Measurements from ENCODE around the gene TMEM134.

TMEM134 gene

GRCh38 chr11:67502328-67502979, 33.4 kb upstream of the TMEM134 start:
- TF ChIP-seq TAF1 (IDR thresholded peaks at IDR 0.05; ENCODE audit: borderline replicate concordance, insufficient read depth, low read length) (no peak), REST (IDR thresholded peaks at IDR 0.05; ENCODE audit: insufficient read depth in 1 of 2, low read depth in 2 of 2, low read length in 2 of 2) (no peak), FOXP2 (optimal IDR thresholded peaks at IDR 0.05; ENCODE audit: borderline replicate concordance, extremely low read depth, extremely low read length, insufficient read depth) (no peak), SIN3A (IDR thresholded peaks at IDR 0.05; ENCODE audit: borderline replicate concordance, insufficient read depth, low read length) (no peak), POLR2AphosphoS5 (IDR thresholded peaks at IDR 0.05; ENCODE audit: low read depth, low read length) (no peak)

DNA sequence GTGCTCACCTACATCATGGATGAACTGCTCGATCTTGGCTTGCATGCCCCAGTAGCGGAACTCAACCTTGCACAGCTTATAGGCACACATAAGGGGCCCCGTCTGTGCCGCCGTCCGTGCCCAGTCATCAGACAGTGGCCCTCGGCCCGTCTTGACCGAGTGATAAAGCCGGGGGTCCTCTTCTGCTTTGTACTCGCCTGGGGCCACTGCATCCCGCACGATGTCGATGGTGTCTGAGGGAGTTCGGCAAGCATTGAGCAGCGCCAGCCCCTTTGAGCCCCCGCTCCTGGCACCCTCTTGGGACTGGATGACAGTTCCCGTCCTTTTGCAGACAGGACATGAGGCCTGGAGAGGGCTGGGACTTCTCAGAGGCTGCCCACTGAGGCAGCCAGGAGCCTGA, 32.8 kb upstream of the TMEM134 start:
- TF ChIP-seq TAF1 (IDR thresholded peaks at IDR 0.05; ENCODE audit: borderline replicate concordance, insufficient read depth, low read length) (no peak), SIN3A (IDR thresholded peaks at IDR 0.05; ENCODE audit: borderline replicate concordance, insufficient read depth, low read length) (no peak), REST (IDR thresholded peaks at IDR 0.05; ENCODE audit: insufficient read depth in 1 of 2, low read depth in 2 of 2, low read length in 2 of 2) (no peak), FOXP2 (optimal IDR thresholded peaks at IDR 0.05; ENCODE audit: borderline replicate concordance, extremely low read depth, extremely low read length, insufficient read depth) (no peak), POLR2AphosphoS5 (IDR thresholded peaks at IDR 0.05; ENCODE audit: low read depth, low read length) (no peak)

DNA sequence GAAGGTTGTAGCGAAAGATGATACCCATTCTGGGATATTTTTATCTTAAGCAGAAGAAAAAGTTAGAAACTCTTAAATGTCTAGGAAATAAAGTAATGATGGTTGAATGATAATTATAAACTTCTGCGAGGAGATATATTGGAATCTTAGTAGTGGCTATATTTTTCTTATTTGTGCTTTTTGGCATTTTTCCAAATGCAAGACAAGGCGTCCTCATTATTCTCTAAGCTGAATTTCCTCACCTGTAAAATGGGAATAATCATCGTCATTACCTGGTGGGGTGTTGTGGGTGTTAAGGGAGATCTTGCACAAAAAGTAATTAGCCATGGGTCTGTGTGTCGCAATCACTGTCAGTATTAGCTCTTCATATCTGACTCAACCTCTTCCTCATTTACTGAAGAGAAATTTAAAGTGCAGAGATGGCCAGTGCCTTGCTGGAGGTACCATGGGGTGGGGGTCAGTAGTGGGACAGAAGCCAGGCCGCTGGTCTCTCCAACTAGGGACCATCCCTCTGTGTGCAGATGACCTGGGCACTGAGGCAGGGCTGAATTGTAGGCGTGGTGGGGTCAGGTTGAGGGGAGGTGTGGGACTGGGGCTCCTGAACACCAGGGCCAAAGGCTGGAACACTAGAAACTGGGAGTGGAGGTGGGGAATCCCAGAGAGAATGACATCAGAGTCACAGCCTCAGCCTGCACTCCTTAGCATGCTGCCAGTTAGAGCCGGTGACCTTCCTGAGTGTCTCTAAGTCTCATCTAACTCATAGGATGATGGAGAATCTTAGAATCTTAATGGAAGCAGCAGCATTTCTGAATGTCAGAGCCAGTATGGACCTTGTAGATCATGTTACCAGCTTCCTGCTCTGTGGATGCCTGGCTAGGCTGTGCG, 32.0 kb upstream of the TMEM134 start:
- TF ChIP-seq FOXP2 (optimal IDR thresholded peaks at IDR 0.05; ENCODE audit: borderline replicate concordance, extremely low read depth, extremely low read length, insufficient read depth): no peak
- no peak for TF ChIP-seq REST (IDR thresholded peaks at IDR 0.05; ENCODE audit: insufficient read depth in 1 of 2, low read depth in 2 of 2, low read length in 2 of 2)
- no peak for TF ChIP-seq POLR2AphosphoS5 (IDR thresholded peaks at IDR 0.05; ENCODE audit: low read depth, low read length)
- TF ChIP-seq SIN3A (IDR thresholded peaks at IDR 0.05; ENCODE audit: borderline replicate concordance, insufficient read depth, low read length): no peak
- no peak for TF ChIP-seq TAF1 (IDR thresholded peaks at IDR 0.05; ENCODE audit: borderline replicate concordance, insufficient read depth, low read length)

DNA sequence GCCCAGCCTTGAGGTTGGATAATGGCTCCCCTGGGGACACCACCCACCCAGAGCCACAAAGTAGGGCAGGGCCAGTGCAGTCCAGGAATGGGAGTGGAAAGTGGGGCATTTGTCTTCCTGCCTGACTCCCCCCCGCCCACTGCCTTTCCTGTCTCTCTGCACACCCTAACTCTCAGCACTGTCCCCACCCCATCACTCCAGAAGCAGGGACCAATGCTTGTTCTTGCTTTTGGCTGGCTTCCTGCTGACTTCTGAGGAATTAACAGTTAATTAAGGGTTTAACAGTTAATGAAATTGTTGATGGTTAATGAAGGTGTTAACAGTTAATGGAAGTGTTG, 31.4 kb upstream of the TMEM134 start:
- TF ChIP-seq FOXP2 (optimal IDR thresholded peaks at IDR 0.05; ENCODE audit: borderline replicate concordance, extremely low read depth, extremely low read length, insufficient read depth) (no peak), REST (IDR thresholded peaks at IDR 0.05; ENCODE audit: insufficient read depth in 1 of 2, low read depth in 2 of 2, low read length in 2 of 2) (no peak), POLR2AphosphoS5 (IDR thresholded peaks at IDR 0.05; ENCODE audit: low read depth, low read length) (no peak), SIN3A (IDR thresholded peaks at IDR 0.05; ENCODE audit: borderline replicate concordance, insufficient read depth, low read length) (no peak), TAF1 (IDR thresholded peaks at IDR 0.05; ENCODE audit: borderline replicate concordance, insufficient read depth, low read length) (no peak)
